AG04450 (cell line): Measurements from ENCODE around the gene RBBP6. TPM values are rescaled to one million over a fixed set of nuclear protein-coding genes. Genes with fewer than 3 reads are reported as not detected.

Source experiments
- CTCF ChIA-PET: fragments of 300-600, 350-600 bp; formaldehyde crosslinking; extraction: SDS; loops from one replicate; lab custom pipeline; 2022; ENCODE audit warnings: antibody characterized with exemption, inconsistent platforms; lab: Charles Lee
- POLR2A ChIA-PET: fragments of 350-600 bp; formaldehyde crosslinking; extraction: SDS; loops from one replicate; lab custom pipeline; 2021; ENCODE audit warnings: antibody characterized with exemption, inconsistent platforms; lab: Yijun Ruan, JAX
- DNase-seq: peaks from one replicate; pipeline ENCODE4 v3.0.0-alpha.2; 2011; ENCODE audit warnings: low read depth, low spot score
- H3K27ac ChIP-seq: one replicate; pipeline ENCODE4 v1.5.1; 2012; ENCODE audit warnings: low read depth, low read length, control low read depth
- H3K27me3 ChIP-seq: one replicate; pipeline ENCODE4 v1.6.0; 2012; ENCODE audit warnings: low read length; ENCODE audit not compliant: control insufficient read depth, insufficient read depth
- H3K4me3 ChIP-seq: 2 replicates; pipeline ENCODE4 v1.5.1; 2011; ENCODE audit warnings: mild to moderate bottlenecking, low read depth, low read length, control low read depth
- H3K9me3 ChIP-seq: 2 replicates; pipeline ENCODE4 v1.5.1; 2012; ENCODE audit warnings: low read length; ENCODE audit not compliant: control insufficient read depth, insufficient read depth
- CTCF ChIP-seq: IDR thresholded peaks from 2 replicates; pipeline ENCODE4 v1.5.1; 2011; ENCODE audit warnings: low read depth, low read length, control low read depth, inconsistent platforms
- polyA plus RNA-seq: library from polyadenylated mRNA; depleted of rRNA; stranded (reverse); fragments of >200 nt; gene quantifications from 2 replicates; pipeline ENCODE4 v1.2.3, GENCODE V29; 2011

Gene RBBP6
- polyA plus RNA-seq, 1 experiment, result 41.7 TPM

- CTCF ChIA-PET, result interaction anchor here (0.6 to 1.8 kb wide), 5 partner anchors 9 to 777 kb away, joined by 3 to 15 read pairs (median 3); partner anchors contain the start of gene RBBP6
These were observed 31.3 kb upstream of the RBBP6 start for GRCh38 chr16:24507959-24508480.

GRCh38 chr16:24508614-24509013 is 30.8 kb upstream of the RBBP6 start:
- Histone ChIP-seq H3K27ac (no peak overlapping the region), H3K4me3 (no peak overlapping the region), H3K27me3 (no peaks in the 10 kb centered on the region), H3K9me3 (no peaks in the 10 kb centered on the region)
- POLR2A ChIA-PET, result no interaction called here
- peak; percentile 16 for DNase-seq
- CTCF ChIA-PET, result interaction anchor here (0.6 to 1.8 kb wide), 6 partner anchors 8 to 778 kb away, joined by 3 to 15 read pairs (median 4); partner anchors contain the start of gene RBBP6
- TF ChIP-seq CTCF, result no peak

More at GRCh38 chr16:24507959-24508480, 31.3 kb upstream of the RBBP6 start:
- Histone ChIP-seq H3K9me3 (no peaks in the 10 kb centered on the region), H3K4me3 (no peak overlapping the region), H3K27ac (no peak overlapping the region), H3K27me3 (peaks cover 3% of the 10 kb centered on the region)
- POLR2A ChIA-PET, result no interaction called here
- DNase-seq, result no peak
- no peak for TF ChIP-seq CTCF

GRCh38 chr16:24509536-24509935 is 29.8 kb upstream of the RBBP6 start:
- DNase-seq, result no peak
- ChIA-PET CTCF (interaction anchor here (0.6 to 1.8 kb wide), 5 partner anchors 7 to 706 kb away, joined by 3 to 15 read pairs (median 4); no protein-coding TSS in a partner anchor), POLR2A (no interaction called here)
- no peak for TF ChIP-seq CTCF
- H3K27me3 ChIP-seq, result peaks cover 2% of the 10 kb centered on the region
- H3K9me3 ChIP-seq, result no peaks in the 10 kb centered on the region
- H3K27ac ChIP-seq, result no peak overlapping the region
- no peak overlapping the region for H3K4me3 ChIP-seq

- no peaks in the 10 kb centered on the region for H3K9me3 ChIP-seq
- TF ChIP-seq CTCF, result no peak
These were observed 28.2 kb upstream of the RBBP6 start for GRCh38 chr16:24511174-24511573.

GRCh38 chr16:24511792-24512191 is 27.6 kb upstream of the RBBP6 start:
- no peak for TF ChIP-seq CTCF
- no peak overlapping the region for H3K27ac ChIP-seq
- DNase-seq, result no peak
- no peak overlapping the region for H3K4me3 ChIP-seq
- ChIA-PET POLR2A (no interaction called here), CTCF (no interaction called here)
- no peaks in the 10 kb centered on the region for H3K9me3 ChIP-seq
- peaks cover 2% of the 10 kb centered on the region for H3K27me3 ChIP-seq

More at GRCh38 chr16:24511174-24511573, 28.2 kb upstream of the RBBP6 start:
- no peak for DNase-seq
- Histone ChIP-seq H3K27me3 (peaks cover 2% of the 10 kb centered on the region), H3K4me3 (no peak overlapping the region), H3K27ac (no peak overlapping the region)
- ChIA-PET POLR2A (no interaction called here), CTCF (no interaction called here)
